ENCODE measurements around the gene IBA57.

Gene IBA57

DNA sequence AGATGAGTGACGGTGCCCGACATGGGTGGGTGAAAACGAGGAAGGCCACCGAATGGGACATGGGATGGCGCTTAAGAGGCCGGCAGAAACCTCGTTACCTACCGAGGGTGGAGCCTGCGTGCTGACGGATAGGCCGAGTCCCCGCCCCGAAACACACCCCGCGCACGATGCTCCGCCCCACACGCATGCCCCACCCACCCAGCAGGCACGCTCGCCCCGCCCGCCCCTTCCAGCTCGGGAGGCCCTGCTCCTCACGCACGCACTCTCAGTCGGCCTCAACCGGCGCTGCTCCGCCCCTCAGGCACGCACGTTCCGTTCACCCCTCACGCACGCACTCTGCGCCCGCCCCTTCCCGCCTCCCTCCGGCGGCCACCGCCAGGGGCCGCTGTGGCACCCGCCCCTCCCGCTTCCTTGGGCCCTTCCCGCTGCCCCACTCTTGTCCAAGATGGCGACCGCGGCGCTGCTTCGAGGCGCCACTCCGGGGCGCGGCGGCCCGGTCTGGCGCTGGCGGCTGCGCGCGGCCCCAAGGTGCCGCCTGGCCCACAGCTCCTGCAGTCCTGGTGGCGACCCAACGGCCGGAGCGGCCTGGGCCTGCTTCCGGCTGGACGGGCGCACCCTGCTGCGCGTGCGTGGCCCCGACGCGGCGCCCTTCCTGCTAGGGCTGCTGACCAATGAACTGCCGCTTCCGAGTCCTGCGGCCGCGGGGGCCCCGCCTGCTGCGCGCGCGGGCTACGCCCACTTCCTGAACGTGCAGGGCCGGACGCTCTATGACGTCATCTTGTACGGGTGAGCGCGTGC is at the start of gene IBA57:
TSS of gene IBA57 (plus strand) at position 433 of the 798 bp plus-strand sequence. CDS start at position 446, 13 bp downstream.
- peak; percentile 100 for DNase-seq

DNA sequence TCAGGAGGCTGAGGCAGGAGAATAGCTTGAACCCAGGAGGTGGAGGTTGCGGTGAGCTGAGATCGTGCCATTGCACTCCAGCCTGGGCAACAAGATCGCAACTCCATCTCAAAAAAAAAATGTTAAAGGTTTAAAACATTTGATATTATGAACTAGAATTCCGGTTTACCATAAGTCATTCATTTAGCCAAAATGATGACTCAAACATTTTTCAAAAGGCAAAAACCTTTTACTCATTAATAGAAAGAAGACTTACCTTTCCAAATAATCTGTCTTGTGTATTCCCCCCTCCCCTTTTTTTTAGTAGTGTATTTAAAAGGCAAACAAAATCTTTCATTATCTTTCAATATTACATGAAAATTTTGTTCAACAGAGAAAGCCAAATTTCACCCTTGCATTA is 48.3 kb upstream of the IBA57 start:
- no peak for DNase-seq

DNA sequence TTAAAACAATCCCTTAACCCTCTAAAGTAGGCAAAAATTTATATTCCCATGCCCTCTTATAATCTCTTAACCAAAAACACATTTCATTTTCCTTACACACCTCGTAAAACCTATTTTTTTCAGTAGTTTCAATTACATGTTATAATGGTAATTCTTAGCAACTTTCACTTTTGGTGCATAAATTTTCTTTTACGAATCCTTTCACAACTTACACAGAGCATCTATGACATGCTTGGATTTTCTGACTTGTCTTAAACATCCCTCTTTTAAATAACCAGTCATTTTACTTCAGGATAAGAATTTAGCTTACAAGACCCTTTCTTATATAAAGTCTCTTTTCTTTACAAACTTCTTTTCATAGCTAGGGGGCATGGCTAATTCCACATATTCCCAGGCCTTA is 47.6 kb upstream of the IBA57 start:
- DNase-seq, result no peak

DNA sequence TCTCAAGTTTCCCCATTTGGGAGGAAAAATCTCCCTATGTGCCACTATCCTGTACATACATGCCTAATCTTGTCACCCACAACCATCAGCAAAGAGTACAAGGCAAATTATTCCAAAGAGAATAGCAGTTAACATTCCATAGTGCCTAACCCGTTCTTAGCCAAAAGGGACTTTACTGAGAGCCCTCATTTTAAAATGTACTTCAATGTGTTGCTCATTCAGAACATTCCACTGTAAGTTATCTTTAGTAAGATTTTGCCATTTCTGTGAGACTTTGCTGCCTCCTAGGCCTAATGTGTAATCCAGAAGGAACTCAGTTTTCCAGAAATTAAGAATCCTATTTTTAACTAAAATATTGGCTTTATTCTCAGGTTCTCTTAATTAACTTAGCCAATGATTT is 45.3 kb upstream of the IBA57 start:
- DNase-seq, result no peak

DNA sequence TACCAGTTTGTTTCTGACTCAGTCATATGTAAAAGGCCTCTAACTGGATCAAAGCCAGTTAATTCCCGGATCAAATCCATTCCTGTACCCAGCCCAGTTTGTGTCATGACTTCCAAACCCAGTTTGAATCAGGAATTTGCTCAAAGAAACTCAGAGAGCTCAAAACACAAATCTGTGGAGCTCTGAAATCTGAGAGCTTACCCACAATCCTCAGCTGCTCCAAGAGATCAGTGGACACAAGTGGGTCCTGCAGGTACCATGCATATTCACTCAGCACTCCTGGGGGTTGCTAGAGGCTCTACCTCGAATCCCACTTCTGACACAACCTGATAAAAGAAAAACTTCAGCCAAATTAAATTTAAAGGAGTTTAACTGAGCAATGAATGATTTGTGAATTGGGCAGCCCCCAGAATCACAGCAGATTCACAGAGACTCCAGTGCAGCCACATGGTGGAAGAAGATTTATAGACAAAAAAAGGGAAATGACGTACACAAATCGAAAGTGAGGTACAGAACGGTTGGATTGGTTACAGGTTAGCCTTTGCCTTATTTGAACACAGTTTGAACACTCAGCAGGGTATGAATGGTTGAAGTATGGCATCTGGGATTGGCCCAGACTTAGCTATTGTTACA is 44.6 kb upstream of the IBA57 start:
- DNase-seq, result no peak

DNA sequence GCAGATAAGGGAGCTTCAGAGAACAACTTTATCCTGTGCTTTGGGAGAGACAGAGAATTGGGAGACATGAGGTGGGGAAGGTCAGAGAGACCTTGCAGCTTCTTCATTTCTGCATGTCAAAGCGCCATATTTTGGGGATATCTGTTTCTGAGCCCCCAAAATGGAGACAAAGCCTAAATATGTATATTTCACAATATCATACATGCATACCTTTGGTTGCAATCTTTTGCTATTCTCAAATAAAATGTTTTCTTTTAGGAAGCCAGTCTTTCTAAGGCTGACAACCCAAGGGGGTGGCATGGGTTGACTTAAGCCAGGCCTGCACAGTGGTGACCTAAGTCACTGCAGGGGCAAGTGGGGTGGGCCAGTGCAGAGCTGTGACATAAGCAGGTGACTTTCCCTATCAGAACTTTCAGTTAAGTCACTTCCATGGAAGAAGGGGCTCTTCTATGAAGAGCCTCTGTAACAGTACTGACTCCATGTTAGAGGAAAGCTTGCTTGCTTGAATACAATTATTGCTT is 42.6 kb upstream of the IBA57 start:
- DNase-seq, result no peak

DNA sequence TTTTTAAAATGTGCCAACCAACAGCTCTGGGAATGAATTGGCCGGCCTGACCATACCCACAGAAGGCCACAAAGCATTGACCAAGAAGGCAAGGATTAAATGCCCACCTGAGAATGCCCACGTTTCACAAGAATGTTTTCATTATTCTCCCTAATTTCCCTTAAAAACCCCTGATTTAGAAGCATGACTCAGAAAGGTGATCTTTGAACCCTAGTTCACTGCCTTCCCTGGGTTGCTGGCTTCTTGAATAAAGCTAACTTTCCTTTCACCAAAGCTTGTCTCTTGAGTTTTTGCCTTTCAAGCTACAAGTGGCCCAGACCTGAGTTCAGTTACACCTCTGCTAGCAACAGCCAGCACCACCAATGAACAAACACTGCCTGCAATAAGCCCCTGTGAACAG is 42.1 kb upstream of the IBA57 start:
- DNase-seq, result no peak

DNA sequence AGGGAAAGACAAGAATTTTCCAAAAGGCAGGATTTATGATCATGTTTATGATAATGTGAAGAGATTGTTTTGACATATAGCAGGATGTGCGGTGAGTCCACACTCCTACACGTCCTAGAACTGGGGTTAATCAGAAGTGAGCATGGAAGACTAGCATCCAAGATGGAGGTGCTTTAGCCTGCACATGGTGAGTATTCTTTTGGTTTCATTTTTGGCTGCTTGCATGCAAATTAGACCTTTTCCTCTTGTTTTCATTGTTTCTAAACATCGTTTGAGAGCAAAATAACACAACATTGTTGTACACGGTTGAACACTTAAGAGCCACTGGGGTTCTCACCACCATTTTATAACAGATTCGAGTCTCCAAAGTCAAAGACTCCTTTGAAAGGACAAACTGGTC is 40.4 kb upstream of the IBA57 start:
- DNase-seq, result no peak

DNA sequence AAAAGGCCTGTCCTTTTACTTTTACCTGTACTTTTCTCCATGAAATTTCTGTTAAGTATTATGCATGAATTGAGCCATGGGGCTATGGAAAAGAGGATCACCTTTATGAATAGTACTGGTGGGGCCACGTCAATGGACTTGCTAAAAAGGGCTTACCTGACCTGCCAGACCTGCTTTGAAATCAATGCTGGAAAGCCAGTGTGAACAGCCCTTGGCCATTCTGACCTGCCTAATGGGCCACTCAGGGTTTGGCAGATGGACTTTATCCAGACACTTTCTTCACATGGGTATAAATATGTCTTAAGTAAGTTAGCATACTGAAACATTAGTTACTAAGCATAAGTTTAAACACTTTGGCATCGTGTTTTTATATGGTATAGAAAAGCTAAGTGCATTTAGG is 33.8 kb upstream of the IBA57 start:
- no peak for DNase-seq

DNA sequence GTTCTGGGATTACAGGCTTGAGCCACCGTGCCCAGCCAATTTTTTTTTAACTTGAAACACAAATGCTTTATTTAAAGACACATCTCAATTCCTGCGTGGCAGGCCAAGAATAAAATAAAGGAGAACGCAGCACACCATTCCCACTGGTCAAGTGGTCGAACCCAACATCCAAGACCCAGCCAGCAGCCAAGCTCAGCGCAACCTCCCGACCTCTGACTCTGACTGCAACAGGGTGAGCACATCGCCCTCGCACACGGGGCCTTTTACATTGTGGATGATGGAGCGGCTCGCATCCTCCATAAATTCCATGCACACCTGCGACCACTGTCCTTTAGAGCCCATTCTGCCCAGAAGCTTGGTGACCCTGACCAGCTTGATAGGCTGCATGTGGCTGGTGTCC is 31.0 kb upstream of the IBA57 start:
- DNase-seq, result no peak

DNA sequence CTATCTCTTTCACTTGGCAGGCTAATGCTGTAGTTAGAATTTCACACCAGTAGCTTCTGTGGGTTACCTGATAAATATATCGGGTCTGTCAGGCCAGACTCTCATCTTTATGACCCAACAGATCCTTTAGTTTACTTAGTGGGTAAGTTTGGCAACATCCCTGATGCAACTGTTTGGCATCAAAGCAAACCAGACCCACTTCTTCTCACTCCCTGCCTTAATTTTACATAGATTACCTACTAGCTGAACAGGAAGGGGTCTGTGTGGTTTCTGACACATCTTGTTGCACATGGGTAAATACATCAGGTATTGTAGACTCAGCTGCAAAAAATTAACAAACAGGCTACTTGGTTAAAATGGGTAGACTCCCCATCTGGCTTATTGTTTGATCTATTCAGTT is 28.7 kb upstream of the IBA57 start:
- no peak for DNase-seq

DNA sequence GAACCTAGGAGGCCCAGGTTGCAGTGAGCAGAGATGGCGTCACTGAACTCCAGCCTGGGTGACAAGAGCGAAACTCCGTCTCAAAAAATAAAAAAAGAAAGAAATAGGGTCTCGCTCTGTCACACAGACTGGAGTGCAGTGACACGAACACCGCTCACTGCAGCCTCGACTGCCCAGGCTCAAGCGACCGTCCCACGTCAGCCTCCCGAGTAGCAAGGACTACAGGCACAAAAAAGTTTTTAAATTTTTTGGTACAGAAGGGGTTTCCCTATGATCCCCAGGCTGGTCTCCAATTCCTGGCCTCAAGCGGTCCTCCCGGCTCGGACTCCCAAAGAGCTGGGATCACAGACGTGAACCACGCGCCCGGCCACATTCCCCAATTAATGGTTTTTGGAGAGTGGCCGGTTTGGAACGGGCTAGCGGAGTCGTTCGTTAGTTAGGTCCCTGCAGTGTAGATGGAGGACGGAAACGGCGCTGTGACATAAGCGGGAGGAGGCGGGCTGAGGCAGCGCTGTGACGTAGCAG is 26.1 kb upstream of the IBA57 start:
- DNase-seq, result no peak

DNA sequence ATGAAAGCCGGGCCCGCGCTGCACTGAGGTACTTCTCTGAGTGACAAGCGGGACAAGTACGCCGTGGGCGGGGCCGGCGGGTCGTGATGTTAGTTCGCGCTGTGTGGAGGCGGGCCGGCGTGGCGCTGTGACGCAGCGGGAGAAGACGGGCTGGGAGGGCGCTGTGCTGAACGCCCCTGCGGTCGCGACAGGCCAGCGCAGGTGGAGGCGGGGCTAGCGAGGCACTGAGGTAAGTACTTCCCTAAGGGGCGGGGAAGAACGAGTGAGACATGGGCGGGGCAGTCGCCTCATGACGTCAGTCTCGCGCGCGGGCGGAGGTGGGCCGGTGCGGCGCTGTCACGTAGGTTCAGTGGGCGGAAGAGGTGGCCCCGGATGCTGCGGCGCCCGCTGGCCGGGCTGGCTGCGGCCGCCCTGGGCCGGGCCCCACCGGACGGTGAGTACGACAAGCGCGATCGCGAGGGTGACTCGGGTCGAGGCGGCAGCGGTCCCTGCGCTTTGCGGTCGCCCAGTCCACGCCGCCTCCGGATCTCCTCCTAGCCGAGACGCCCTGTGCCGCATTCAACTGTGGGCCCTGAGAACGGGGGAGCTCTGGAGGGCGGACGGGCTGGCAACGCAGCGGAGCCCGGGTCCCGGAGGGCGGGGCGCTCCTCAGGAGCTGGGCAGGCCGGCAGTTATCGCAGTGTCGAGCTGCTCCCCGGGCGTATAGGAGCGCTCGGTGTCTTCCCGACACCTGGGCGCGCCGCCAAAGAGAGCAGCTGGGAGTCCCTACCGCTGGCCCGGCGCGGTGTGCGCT is 25.5 kb upstream of the IBA57 start, which contains the start of gene GUK1:
TSS of gene GUK1 (plus strand) at position 349 of the 793 bp plus-strand sequence. CDS start at position 373, 24 bp downstream.
- peak; percentile 100 for DNase-seq

DNA sequence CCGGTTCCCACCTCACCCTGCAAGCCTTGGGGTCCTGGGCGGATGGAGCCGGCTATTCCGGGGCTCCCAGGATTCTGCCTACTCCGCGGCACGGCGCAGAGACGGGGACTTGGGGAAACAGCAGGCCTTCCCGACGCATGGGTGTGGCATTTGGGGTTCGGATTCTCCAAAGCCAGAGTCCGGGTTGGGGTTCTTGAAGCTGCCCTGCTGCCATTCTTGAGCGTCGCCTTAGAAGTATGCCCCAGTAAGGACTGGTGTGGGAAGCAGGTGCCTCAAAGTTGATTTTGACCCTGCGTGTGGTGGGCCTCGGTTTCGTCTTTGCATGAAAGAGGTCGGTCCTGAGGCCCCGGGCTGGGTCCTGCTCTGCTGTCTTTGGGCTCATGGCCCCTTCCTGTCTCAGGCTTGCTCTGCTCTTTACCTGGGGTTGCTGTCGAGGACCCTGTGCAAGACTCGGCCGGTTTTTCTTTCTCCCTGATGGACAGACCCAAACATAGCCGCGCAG is 24.8 kb upstream of the IBA57 start:
- DNase-seq, result no peak

DNA sequence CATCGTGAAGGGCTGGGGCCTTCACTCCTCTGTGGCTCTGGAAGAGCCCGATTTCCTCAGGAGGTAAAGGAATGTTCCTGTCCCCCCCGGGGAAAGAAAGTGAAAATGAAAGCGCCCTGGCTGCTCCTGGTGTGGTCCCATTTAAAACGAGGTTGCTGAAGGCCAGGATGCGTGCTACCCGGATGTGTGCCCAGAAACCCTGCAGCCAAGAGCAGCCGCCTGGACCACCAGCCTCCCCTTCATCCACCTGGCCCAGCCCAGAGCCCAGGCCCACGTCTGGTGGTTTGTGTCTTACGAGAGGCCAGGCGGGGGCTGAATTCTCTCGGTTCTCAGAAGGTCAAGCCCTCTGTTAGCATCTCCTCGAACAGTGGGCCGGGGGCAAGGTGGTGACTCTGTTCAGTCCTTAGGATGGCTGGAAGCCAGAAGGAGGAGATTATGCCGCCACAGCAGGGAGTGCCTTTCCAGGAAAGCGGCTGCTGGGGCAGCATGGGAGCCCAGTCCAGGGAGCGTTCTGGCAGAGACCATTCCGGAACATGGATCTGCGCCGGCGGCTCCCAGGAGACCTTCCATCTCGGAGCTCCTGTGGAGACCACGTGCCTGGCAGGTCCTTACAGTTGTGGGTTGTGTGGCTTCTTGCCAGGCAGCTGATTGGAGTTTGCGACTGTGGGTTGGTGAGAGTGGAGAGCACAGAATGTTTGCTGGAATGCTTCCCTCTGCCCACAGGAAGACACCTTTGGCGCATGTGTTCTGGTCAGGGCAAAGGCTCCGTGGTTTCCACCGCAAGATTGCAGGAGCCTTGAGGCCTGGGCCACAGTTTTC is 24.2 kb upstream of the IBA57 start:
- DNase-seq, result no peak

DNA sequence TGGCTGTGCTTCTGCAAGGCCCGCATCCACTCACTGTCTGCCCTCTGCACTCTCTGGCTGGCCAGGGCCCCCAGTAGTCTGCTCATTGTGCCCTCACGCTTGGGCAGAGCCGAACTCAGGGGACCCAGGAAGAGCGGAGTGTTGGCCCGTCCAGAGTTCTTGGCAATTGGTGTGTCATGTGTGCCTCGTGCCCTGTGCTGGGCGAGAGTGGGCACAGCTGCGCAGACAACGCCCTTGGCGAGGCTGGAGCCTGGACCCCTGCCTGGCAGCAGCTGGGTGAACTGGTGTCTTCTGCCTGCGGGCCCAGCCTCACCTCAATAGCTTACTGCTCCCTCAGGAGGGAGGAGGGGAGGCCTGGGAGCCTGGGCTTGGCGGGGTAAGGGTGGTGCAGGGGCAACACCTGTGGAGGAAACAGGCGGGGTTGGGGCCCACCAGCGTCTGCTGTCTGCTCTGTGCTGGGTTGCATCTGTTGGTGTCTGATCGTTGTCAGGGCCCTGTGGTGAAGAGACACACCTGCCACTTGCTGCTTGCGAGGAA is 23.4 kb upstream of the IBA57 start:
- no peak for DNase-seq

DNA sequence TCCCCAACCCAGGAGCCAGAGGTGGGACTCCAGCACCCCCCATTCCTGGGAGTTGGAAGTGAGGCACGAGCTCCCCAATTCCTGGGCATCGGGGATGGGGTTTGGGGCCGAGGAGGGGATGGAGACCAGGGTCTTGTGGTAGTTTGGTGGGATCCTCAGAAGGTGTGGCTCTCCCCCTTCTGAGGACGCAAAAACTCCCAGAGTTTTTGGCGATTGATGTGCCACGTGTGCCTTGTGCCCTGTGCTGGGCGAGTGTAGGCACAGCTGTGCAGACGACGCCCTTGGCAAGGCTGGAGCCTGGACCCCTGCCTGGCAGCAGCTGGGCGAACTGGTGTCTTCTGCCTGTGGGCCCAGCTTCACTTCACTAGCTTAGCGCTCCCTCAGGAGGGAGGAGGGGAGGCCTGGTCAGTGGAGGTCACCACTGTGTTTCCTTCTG is 22.9 kb upstream of the IBA57 start:
- no peak for DNase-seq

DNA sequence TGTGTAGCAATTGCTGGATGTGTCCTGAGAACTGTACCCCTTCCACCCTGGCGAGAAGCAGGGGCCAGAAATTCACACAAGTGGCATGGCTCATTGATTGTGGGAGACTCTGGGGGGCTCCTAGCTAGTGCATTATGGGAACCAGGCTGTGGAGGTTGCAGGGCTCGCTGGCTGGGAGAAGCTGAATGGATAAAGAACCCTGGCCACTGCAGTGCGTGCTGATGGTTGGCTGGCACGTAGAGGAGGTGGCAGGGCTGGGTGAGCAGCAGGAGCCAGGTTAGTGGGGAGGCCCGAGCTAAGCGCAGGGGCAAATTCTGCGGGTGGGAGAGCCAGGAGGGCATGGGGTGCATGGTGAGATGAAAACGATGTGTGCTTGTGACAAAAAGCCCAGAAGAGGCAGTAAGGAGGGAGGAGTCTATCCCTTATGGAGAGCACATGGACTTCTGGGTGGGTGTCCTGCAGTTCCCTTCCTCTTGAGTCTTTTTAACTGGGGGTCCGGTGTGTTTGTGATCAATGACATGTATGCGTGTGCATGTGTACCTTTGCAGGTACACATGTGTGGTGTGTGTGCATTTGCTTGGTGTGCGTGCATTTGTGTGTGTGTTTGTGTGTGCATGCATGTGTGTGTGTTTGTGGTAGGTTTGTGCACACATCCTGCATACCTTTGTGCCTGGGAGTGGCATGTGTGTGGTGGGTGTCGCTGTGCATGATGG is 22.0 kb upstream of the IBA57 start:
- no peak for DNase-seq

DNA sequence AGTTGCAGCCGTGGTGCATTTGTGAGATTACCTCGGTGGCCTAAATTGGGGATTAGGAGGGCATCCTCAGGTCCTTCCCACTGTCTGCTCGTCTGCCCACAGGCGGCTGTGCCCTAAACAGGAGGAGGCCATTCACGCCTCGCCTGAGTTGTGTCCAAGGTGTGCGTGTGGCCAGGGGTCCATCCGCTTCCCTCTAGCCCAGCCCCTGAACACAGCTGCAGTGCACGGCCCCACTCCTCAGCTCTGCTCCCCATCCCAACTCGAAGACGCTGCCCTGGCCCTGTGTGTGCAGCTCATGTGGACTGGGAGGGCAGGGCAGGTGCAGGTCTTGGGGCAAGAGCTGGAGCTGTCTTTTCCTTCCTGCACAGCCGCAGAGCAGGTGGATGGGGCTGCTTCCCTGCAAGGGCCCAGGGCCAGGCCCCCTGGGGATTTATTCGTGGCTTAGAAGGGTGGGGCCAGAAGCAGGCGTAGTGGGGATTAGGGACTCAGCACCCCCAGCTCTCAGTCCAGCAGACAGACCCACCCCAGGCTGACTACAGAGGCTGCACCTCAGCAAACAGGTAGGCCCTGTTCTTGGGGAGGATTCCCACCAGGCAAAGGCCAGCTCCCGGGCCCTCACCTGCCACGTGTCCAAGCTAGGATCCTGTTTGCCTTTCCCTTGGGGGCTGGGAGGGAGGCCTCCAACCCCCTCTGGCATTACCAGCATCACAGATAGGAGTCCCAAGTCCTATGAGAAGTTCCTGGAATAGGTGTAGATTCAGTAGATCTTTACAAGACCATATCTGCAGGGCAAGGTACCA is 21.2 kb upstream of the IBA57 start:
- no peak for DNase-seq

DNA sequence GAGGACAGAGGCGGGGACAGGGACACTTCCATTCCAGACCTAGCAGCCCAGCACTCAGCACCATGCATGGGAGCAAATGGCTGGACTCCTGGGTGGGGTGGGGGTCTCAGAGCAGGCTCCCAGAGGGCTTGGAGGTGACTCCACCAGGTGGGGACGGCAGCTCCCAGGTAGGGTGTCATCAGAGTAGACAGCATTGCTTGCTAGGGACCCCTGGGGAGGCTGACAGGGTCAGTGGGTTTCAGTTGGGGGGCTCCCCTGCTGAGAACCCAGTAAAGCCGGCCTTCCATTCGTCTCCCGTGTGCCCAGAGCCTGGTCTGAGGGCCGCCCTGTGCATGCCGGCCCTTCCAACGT is 20.6 kb upstream of the IBA57 start:
- DNase-seq, result no peak
